Endothelial cell of umbilical vein (primary cell): ENCODE measurements around the gene DENND1A. TPM values are rescaled to one million over a fixed set of nuclear protein-coding genes. Genes with fewer than 3 reads are reported as not detected.

Source experiments
- BruUV-seq: library from RNA; stranded (reverse); fragments of 400-500 nt; replicated peaks from 2 replicates; lab custom pipeline; 2021; lab: Mats Ljungman, UMichigan
- CTCF ChIA-PET: fragments of 300-600, 350-600 bp; sonication (Branson Sonifier 250); formaldehyde crosslinking; loops from one replicate; lab custom pipeline; 2021; ENCODE audit warnings: antibody characterized with exemption, inconsistent platforms; lab: Charles Lee
- POLR2A ChIA-PET: fragments of 300-600, 350-600 bp; sonication (Branson Sonifier 250); formaldehyde crosslinking; loops from one replicate; lab custom pipeline; 2021; ENCODE audit warnings: antibody characterized with exemption, inconsistent platforms; lab: Charles Lee
- DNase-seq: peaks from one replicate; pipeline ENCODE4 v3.0.0-alpha.2; 2011; ENCODE audit warnings: low read depth, low spot score
- FAIRE-seq: peaks from 2 replicates; lab custom pipeline; 2011; peaks lifted over from hg19 to GRCh38; lab: Jason Lieb, UNC
- H2AFZ ChIP-seq: 2 replicates; pipeline ENCODE4 v1.6.0; 2012; ENCODE audit warnings: low read depth, low read length, control low read depth, inconsistent platforms
- H3K27ac ChIP-seq: 2 replicates; pipeline ENCODE4 v1.5.1; 2011; ENCODE audit warnings: low read depth, mild to moderate bottlenecking, control low read depth, low read length, moderate library complexity; ENCODE audit not compliant: insufficient read depth
- H3K27me3 ChIP-seq, 2 experiments: 2 replicates each; pipeline versions ENCODE4 v1.6.0 to v1.6.1; 2011; ENCODE audit warnings: low read length in 2 of 2, mixed read lengths in 1 of 2; ENCODE audit not compliant: control insufficient read depth in 2 of 2, insufficient read depth in 2 of 2
- H3K36me3 ChIP-seq, 2 experiments: 2 replicates in 1 of 2; 3 replicates in 1 of 2; pipeline ENCODE4 v1.5.1; 2011; ENCODE audit warnings: low read length in 2 of 2, mild to moderate bottlenecking in 1 of 2, moderate library complexity in 1 of 2; ENCODE audit not compliant: control insufficient read depth in 2 of 2, insufficient read depth in 2 of 2; ENCODE audit errors: extremely low read depth in 1 of 2
- H3K4me1 ChIP-seq: 3 replicates; pipeline ENCODE4 v1.5.1; 2011; ENCODE audit warnings: mild to moderate bottlenecking, low read length; ENCODE audit not compliant: control insufficient read depth, insufficient read depth; ENCODE audit errors: extremely low read depth
- H3K4me2 ChIP-seq: 2 replicates; pipeline ENCODE4 v1.6.1; 2011; ENCODE audit warnings: low read length, control low read depth, mixed read lengths; ENCODE audit not compliant: insufficient read depth
- H3K4me3 ChIP-seq, 3 experiments: fragments of 200-600 bp in 1 of 3; sonication (generic), shearing (Covaris generic) in 1 of 3; replicated peaks in 1 of 3; 2 replicates each; pipeline ENCODE4 v1.5.1; 2011 to 2016; ENCODE audit warnings: control low read depth in 3 of 3, low read length in 3 of 3, mild to moderate bottlenecking in 2 of 3, inconsistent platforms in 1 of 3, low read depth in 1 of 3, moderate library complexity in 1 of 3; ENCODE audit not compliant: insufficient read depth in 1 of 3
- H3K79me2 ChIP-seq: 2 replicates; pipeline ENCODE4 v1.6.0; 2012; ENCODE audit warnings: low read length, inconsistent platforms; ENCODE audit not compliant: control insufficient read depth, insufficient read depth
- H3K9ac ChIP-seq: replicated peaks from 2 replicates; pipeline ENCODE3; 2011; ENCODE audit warnings: low read length, control low read depth; ENCODE audit not compliant: insufficient read depth; ENCODE audit errors: extremely low read depth
- H3K9me1 ChIP-seq: replicated peaks from 3 replicates; pipeline ENCODE4 v1.6.0; 2011; ENCODE audit warnings: mild to moderate bottlenecking, low read length; ENCODE audit not compliant: control insufficient read depth, insufficient read depth; ENCODE audit errors: extremely low read depth
- H3K9me3 ChIP-seq: replicated peaks from 2 replicates; pipeline ENCODE4 v1.5.1; 2012; ENCODE audit warnings: low read length, inconsistent platforms; ENCODE audit not compliant: control insufficient read depth, insufficient read depth
- H4K20me1 ChIP-seq: replicated peaks from 2 replicates; pipeline ENCODE3; 2011; ENCODE audit warnings: mild to moderate bottlenecking, low read length; ENCODE audit not compliant: control insufficient read depth, insufficient read depth; ENCODE audit errors: extremely low read depth
- EZH2 ChIP-seq: IDR thresholded peaks from 2 replicates; pipeline ENCODE4 v1.6.1; 2012; ENCODE audit warnings: borderline replicate concordance, low read depth, mild to moderate bottlenecking, moderate library complexity, low read length, inconsistent platforms; ENCODE audit not compliant: severe bottlenecking
- FOS ChIP-seq: IDR thresholded peaks from 2 replicates; pipeline ENCODE4 v1.6.1; 2011; ENCODE audit warnings: mild to moderate bottlenecking, low read length, moderate library complexity, borderline replicate concordance; ENCODE audit not compliant: insufficient read depth
- GATA2 ChIP-seq: IDR thresholded peaks from 2 replicates; pipeline ENCODE4 v1.7.0; 2011; ENCODE audit warnings: low read depth, mild to moderate bottlenecking, moderate library complexity, mixed read lengths, low read length; ENCODE audit not compliant: insufficient read length, insufficient read depth
- JUN ChIP-seq: IDR thresholded peaks from 2 replicates; pipeline ENCODE4 v1.6.1; 2011; ENCODE audit warnings: borderline replicate concordance, low read depth; ENCODE audit not compliant: insufficient read length, insufficient read depth
- MYC ChIP-seq: IDR thresholded peaks from one replicate; pipeline ENCODE4 v1.6.1; 2011; ENCODE audit warnings: mild to moderate bottlenecking, low read depth, low read length
- POLR2A ChIP-seq: IDR thresholded peaks from 2 replicates; pipeline ENCODE4 v1.6.1; 2012; ENCODE audit warnings: low read depth, mild to moderate bottlenecking, control low read depth, low read length
- POLR2AphosphoS5 ChIP-seq: IDR thresholded peaks from 2 replicates; pipeline ENCODE4 v1.6.1; 2012; ENCODE audit warnings: low read depth, mild to moderate bottlenecking, control low read depth, low read length, moderate library complexity; ENCODE audit not compliant: insufficient read depth
- dilution Hi-C: fragments of 300-500 bp; cut with MboI; formaldehyde crosslinking; loops from one replicate; pipeline ENCODE4 v1.15.0; 2019; ENCODE audit warnings: low sequenced_read_pairs; ENCODE audit not compliant: extremely low pct_ligation_motif_present
- intact Hi-C: fragments of 100-400 bp; cut with micrococcal nuclease; formaldehyde crosslinking; loops from one replicate; pipeline ENCODE4 v1.10.0; 2022
- polyA plus RNA-seq, 4 experiments: library from polyadenylated mRNA; depleted of rRNA in 3 of 4; stranded (reverse) in 3 of 4; unstranded in 1 of 4; fragments of >200 nt; gene quantifications; 2 replicates each; pipeline versions ENCODE4 v1.2.1 to v1.2.3, GENCODE V29; 2011 to 2012; ENCODE audit warnings: missing spikeins in 1 of 4
- total RNA-seq: library from RNA; stranded (reverse); gene quantifications from 2 replicates; pipeline ENCODE4 v1.2.3, GENCODE V29; 2021
- TF ChIP-seq, protein P1 (sequence below): IDR thresholded peaks from 2 replicates; pipeline ENCODE4 v1.6.1; 2011; ENCODE audit not compliant: insufficient read depth, insufficient read length
- TF ChIP-seq, protein P2 (sequence below), 2 donors: IDR thresholded peaks; 1 replicate in 1 of 2; 2 replicates in 1 of 2; pipeline ENCODE4 v1.5.1; 2011; ENCODE audit warnings: low read length in 2 of 2, mild to moderate bottlenecking in 2 of 2, moderate library complexity in 2 of 2, control low read depth in 1 of 2, inconsistent platforms in 1 of 2, low read depth in 1 of 2; ENCODE audit not compliant: insufficient read depth in 1 of 2; ENCODE audit errors: extremely low read depth in 1 of 2

DENND1A gene
- total and polyA plus RNA-seq, 2 donors (not counting 3 experiments of a cell fraction or from before 2014, with no cell fraction given), result 18.5 to 24.5 TPM

DNA sequence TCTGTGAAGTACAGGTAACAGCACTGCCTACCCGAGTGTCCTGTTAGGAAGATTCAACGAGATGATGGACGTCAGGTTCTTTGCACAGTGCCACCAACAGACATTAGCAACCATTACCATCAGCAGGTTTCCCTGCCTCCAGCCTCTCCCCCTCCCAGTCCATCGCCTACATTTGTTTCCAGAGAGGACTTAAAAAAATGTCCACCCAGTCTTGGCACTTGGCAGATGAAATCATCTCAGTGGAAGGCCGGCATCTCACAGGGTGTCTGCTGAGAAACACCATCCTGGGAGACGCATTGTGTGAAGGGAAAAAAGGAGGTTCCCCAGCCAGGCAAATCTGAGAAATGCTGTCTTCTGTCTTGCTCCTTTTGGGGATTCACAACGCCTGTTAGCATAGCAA is 515.7 kb downstream of the DENND1A start:
- no peaks in the 10 kb centered on the region for H3K4me1 ChIP-seq
- no peaks in the 10 kb centered on the region for H3K36me3 ChIP-seq
- ChIA-PET CTCF (no interaction called here), POLR2A (no interaction called here)
- no peak overlapping the region for H3K27ac ChIP-seq
- H3K79me2 ChIP-seq, result no peaks in the 10 kb centered on the region
- H3K9me1 ChIP-seq, result no peaks in the 10 kb centered on the region
- H3K27me3 ChIP-seq, result no peaks in the 10 kb centered on the region
- DNase-seq (no peak), FAIRE-seq (no peak)
- no TSS peak for BruUV-seq
- H4K20me1 ChIP-seq, result no peaks in the 10 kb centered on the region
- no peak overlapping the region for H3K4me2 ChIP-seq
- dilution Hi-C loops (no loop called here), intact Hi-C loops (no loop called here)
- no peak overlapping the region for H2AFZ ChIP-seq
- H3K9ac ChIP-seq, result no peak overlapping the region
- TF ChIP-seq, protein P1, sequence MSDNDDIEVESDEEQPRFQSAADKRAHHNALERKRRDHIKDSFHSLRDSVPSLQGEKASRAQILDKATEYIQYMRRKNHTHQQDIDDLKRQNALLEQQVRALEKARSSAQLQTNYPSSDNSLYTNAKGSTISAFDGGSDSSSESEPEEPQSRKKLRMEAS, result no peak
- TF ChIP-seq POLR2AphosphoS5 (no peak), FOS (no peak), POLR2A (no peak)
- no peak overlapping the region for H3K4me3 ChIP-seq
- no peaks in the 10 kb centered on the region for H3K9me3 ChIP-seq

DNA sequence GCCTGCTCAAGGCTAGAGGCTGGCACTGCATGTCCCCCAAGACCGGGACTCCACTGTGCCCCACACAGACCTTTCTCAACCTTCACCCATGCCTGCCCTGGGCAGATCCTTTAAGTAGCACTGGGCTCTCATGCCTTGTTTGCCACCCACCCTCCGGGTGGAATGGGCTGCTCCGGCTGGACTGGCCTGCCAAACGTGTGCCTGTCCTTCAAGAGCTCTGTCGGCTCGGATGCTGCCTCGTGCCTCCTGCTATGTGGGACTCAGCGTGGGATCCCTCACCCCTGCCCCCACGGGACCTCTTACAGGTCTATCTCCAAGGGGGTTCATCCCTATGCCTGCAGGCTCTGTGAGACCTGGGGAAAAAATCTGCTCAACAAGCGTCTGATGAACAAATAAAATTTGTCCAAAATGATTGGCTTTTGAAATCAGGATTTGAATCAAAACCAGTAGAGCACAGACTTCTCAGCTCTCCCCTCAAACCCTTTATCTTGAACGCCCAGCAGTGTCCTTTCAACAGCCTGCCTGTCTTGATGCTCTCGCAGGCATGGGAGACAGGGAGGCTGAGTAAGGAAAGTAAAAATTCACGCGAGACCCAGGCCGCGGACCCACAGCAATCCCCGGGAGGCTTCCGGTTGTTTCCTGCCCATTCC is 517.6 kb downstream of the DENND1A start:
- H3K9me3 ChIP-seq, result no peaks in the 10 kb centered on the region
- no peaks in the 10 kb centered on the region for H3K4me1 ChIP-seq
- TF ChIP-seq MYC (no peak), FOS (no peak), EZH2 (no peak), POLR2AphosphoS5 (no peak), POLR2A (no peak), JUN (no peak), GATA2 (no peak)
- TF ChIP-seq, protein P2, sequence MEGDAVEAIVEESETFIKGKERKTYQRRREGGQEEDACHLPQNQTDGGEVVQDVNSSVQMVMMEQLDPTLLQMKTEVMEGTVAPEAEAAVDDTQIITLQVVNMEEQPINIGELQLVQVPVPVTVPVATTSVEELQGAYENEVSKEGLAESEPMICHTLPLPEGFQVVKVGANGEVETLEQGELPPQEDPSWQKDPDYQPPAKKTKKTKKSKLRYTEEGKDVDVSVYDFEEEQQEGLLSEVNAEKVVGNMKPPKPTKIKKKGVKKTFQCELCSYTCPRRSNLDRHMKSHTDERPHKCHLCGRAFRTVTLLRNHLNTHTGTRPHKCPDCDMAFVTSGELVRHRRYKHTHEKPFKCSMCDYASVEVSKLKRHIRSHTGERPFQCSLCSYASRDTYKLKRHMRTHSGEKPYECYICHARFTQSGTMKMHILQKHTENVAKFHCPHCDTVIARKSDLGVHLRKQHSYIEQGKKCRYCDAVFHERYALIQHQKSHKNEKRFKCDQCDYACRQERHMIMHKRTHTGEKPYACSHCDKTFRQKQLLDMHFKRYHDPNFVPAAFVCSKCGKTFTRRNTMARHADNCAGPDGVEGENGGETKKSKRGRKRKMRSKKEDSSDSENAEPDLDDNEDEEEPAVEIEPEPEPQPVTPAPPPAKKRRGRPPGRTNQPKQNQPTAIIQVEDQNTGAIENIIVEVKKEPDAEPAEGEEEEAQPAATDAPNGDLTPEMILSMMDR (IDR thresholded peaks at IDR 0.05; ENCODE audit: extremely low read depth in 1 of 2, insufficient read depth in 1 of 2, low read depth in 1 of 2, low read length in 2 of 2), result no peak
- TF ChIP-seq, protein P1, result no peak
- H3K27me3 ChIP-seq, result no peaks in the 10 kb centered on the region
- H4K20me1 ChIP-seq, result no peaks in the 10 kb centered on the region
- ChIA-PET POLR2A (no interaction called here), CTCF (no interaction called here)
- dilution Hi-C loops (no loop called here), intact Hi-C loops (no loop called here)
- H3K27ac ChIP-seq, result no peak overlapping the region
- no peak overlapping the region for H3K4me3 ChIP-seq
- no TSS peak for BruUV-seq
- H3K9ac ChIP-seq, result no peak overlapping the region
- H2AFZ ChIP-seq, result no peak overlapping the region
- H3K36me3 ChIP-seq, result no peaks in the 10 kb centered on the region
- H3K4me2 ChIP-seq, result no peak overlapping the region
- H3K9me1 ChIP-seq, result no peaks in the 10 kb centered on the region
- FAIRE-seq (no peak), DNase-seq (no peak)
- H3K79me2 ChIP-seq, result no peaks in the 10 kb centered on the region
